Tibial nerve (tissue), 4 donors: Measurements from ENCODE around the gene AXDND1. TPM values are rescaled to one million over a fixed set of nuclear protein-coding genes. Genes with fewer than 3 reads are reported as not detected.
A peak's percentile ranks its signal among the peaks of the same experiment; 100 is the strongest.

Source experiments
- DNase-seq, 2 donors: peaks; one replicate each; pipeline ENCODE4 v3.0.0-alpha.2; 2019; ENCODE audit warnings: low spot score in 2 of 2
- H3K27ac ChIP-seq, 4 donors: fragments of 200-600 bp; sonication (generic) in 3 of 4; one replicate each; pipeline ENCODE4 v1.5.1; 2017 to 2019; ENCODE audit warnings: mild to moderate bottlenecking in 1 of 4
- H3K27me3 ChIP-seq, 2 donors: fragments of 200-600 bp; sonication (generic) in 1 of 2; one replicate each; pipeline versions ENCODE4 v1.5.1 to v1.6.0; 2017 to 2019
- H3K36me3 ChIP-seq, 3 donors: fragments of 200-600 bp; sonication (generic); one replicate each; pipeline ENCODE4 v1.5.1; 2018 to 2019
- H3K4me1 ChIP-seq, 4 donors: fragments of 200-600 bp; sonication (generic) in 3 of 4; one replicate each; pipeline ENCODE4 v1.5.1; 2017 to 2019
- H3K4me3 ChIP-seq, 4 donors: fragments of 200-600 bp; sonication (generic) in 3 of 4; one replicate each; pipeline ENCODE4 v1.5.1; 2017 to 2019; ENCODE audit warnings: mild to moderate bottlenecking in 1 of 4, moderate library complexity in 1 of 4
- H3K9me3 ChIP-seq, 4 donors: fragments of 200-600 bp; sonication (generic) in 3 of 4; one replicate each; pipeline ENCODE4 v1.5.1; 2017 to 2019
- CTCF ChIP-seq, 5 experiments: fragments of 200-600 bp in 3 of 5; fragments of 450-650 bp in 2 of 5; sonication (generic) in 3 of 5; IDR thresholded peaks; one replicate each; pipeline ENCODE4 v1.5.1; 2016 to 2019; ENCODE audit warnings: antibody characterized with exemption in 5 of 5, mild to moderate bottlenecking in 3 of 5, moderate library complexity in 2 of 5
- EP300 ChIP-seq, 2 donors: sonication (generic); formaldehyde crosslinking; IDR thresholded peaks; one replicate each; pipeline ENCODE4 v1.6.1; 2017; ENCODE audit warnings: antibody characterized with exemption in 2 of 2, mild to moderate bottlenecking in 1 of 2
- POLR2A ChIP-seq, 2 donors: fragments of 450-650 bp; IDR thresholded peaks; one replicate each; pipeline ENCODE4 v1.6.1; 2017; ENCODE audit warnings: antibody characterized with exemption in 2 of 2, mild to moderate bottlenecking in 2 of 2, moderate library complexity in 2 of 2
- WGBS, 2 donors: methylation state at CpG; one replicate each; pipeline ENCODE4 v1.1.5; 2018; 5-methylcytosine and 5-hydroxymethylcytosine counted together
- total RNA-seq, 4 donors: library from RNA; depleted of rRNA; stranded (reverse); fragments of >200 nt; gene quantifications; one replicate each; pipeline ENCODE4 v1.1.0, GENCODE V29; 2016

Gene AXDND1
- total RNA-seq, 4 donors from 2014 or later = 0.22 to 1.7 (median 0.30) TPM; not detected in 1

- TF ChIP-seq CTCF (IDR thresholded peaks at IDR 0.05) (no peak), POLR2A (IDR thresholded peaks at IDR 0.05) (no peak), EP300 (IDR thresholded peaks at IDR 0.05) (no peak)
- H3K4me3 ChIP-seq = no peak overlapping the region
Observed at GRCh38 chr1:179329862-179330261, 35.9 kb upstream of the AXDND1 start.

GRCh38 chr1:179334440-179334839, 31.3 kb upstream of the AXDND1 start:
- H3K4me1 ChIP-seq = no peaks in the 10 kb centered on the region
- no peak overlapping the region for H3K4me3 ChIP-seq
- no peaks in the 10 kb centered on the region for H3K9me3 ChIP-seq
- H3K27ac ChIP-seq = no peak overlapping the region
- WGBS, 2 donors = 92% methylated on average over 4 of the region's 4 CpGs
- no peaks in the 10 kb centered on the region for H3K27me3 ChIP-seq
- no peak for TF ChIP-seq EP300 (IDR thresholded peaks at IDR 0.05)
- no peak for TF ChIP-seq CTCF (IDR thresholded peaks at IDR 0.05)
- TF ChIP-seq POLR2A (IDR thresholded peaks at IDR 0.05) = no peak
- H3K36me3 ChIP-seq = peaks cover 0 to 28% (median 0%) of the 10 kb centered on the region in 3 donors
- no peak for DNase-seq

More at GRCh38 chr1:179329862-179330261, 35.9 kb upstream of the AXDND1 start:
- Histone ChIP-seq H3K27me3 (no peaks in the 10 kb centered on the region), H3K4me1 (no peaks in the 10 kb centered on the region), H3K36me3 (peaks cover 0 to 3% (median 0%) of the 10 kb centered on the region in 3 donors), H3K9me3 (no peaks in the 10 kb centered on the region), H3K27ac (no peak overlapping the region)
- 70 to 95% methylated on average over 2 of the region's 2 CpGs for WGBS, 2 donors
- no peak for DNase-seq

GRCh38 chr1:179337288-179337687, 28.5 kb upstream of the AXDND1 start:
- Histone ChIP-seq H3K27ac (no peak overlapping the region), H3K27me3 (no peaks in the 10 kb centered on the region), H3K4me3 (no peak overlapping the region), H3K4me1 (no peaks in the 10 kb centered on the region), H3K9me3 (no peaks in the 10 kb centered on the region), H3K36me3 (peaks cover 0 to 49% (median 0%) of the 10 kb centered on the region in 3 donors)
- TF ChIP-seq EP300 (IDR thresholded peaks at IDR 0.05) = no peak
- no peak for TF ChIP-seq CTCF (IDR thresholded peaks at IDR 0.05)
- TF ChIP-seq POLR2A (IDR thresholded peaks at IDR 0.05) = no peak
- 91 to 92% methylated on average over 2 of the region's 2 CpGs for WGBS, 2 donors
- no peak for DNase-seq

- no peak overlapping the region for H3K4me3 ChIP-seq
- 91 to 97% methylated on average over 5 of the region's 5 CpGs for WGBS, 2 donors
- H3K36me3 ChIP-seq = peaks cover 0 to 57% (median 0%) of the 10 kb centered on the region in 3 donors
- H3K9me3 ChIP-seq = no peaks in the 10 kb centered on the region
- TF ChIP-seq CTCF (IDR thresholded peaks at IDR 0.05) (no peak), POLR2A (IDR thresholded peaks at IDR 0.05) (no peak), EP300 (IDR thresholded peaks at IDR 0.05) (no peak)
- no peak overlapping the region for H3K27ac ChIP-seq
- no peaks in the 10 kb centered on the region for H3K27me3 ChIP-seq
- DNase-seq = no peak
- no peaks in the 10 kb centered on the region for H3K4me1 ChIP-seq
Observed at GRCh38 chr1:179337942-179338560, 27.7 kb upstream of the AXDND1 start.

- Histone ChIP-seq H3K9me3 (no peaks in the 10 kb centered on the region), H3K4me1 (no peaks in the 10 kb centered on the region), H3K36me3 (peaks cover 0 to 80% (median 0%) of the 10 kb centered on the region in 3 donors), H3K27ac (no peak overlapping the region), H3K4me3 (no peak overlapping the region), H3K27me3 (no peaks in the 10 kb centered on the region)
- DNase-seq = no peak
- peak in 1 of 2 donors; percentile 22 for TF ChIP-seq EP300 (IDR thresholded peaks at IDR 0.05)
- no peak for TF ChIP-seq CTCF (IDR thresholded peaks at IDR 0.05)
- 81 to 89% methylated on average over 5 of the region's 5 CpGs for WGBS, 2 donors
Observed at GRCh38 chr1:179340918-179341317, 24.9 kb upstream of the AXDND1 start.
